HAP-1 (cell line): ENCODE measurements around the gene ADAMTS13.

Experiments
- DNase-seq, 2 experiments: peaks; one replicate each; pipeline ENCODE4 v3.0.0-alpha.2; 2016 to 2020; ENCODE audit warnings: low spot score in 2 of 2
- H3K27me3 ChIP-seq: fragments of 250-450 bp; sonication (Bioruptor Pico); 2 replicates; pipeline ENCODE4 v1.5.1; 2020; ENCODE audit warnings: low read depth, mild to moderate bottlenecking, moderate library complexity
- H3K36me3 ChIP-seq: fragments of 250-450 bp; sonication (Bioruptor Pico); replicated peaks from 2 replicates; pipeline ENCODE4 v1.5.1; 2020; ENCODE audit warnings: mild to moderate bottlenecking
- H3K4me1 ChIP-seq: fragments of 250-450 bp; sonication (Bioruptor Pico); 2 replicates; pipeline ENCODE4 v1.5.1; 2020; ENCODE audit warnings: mild to moderate bottlenecking
- H3K4me3 ChIP-seq: fragments of 250-450 bp; sonication (Bioruptor Pico); 2 replicates; pipeline ENCODE4 v1.5.1; 2020; ENCODE audit warnings: mild to moderate bottlenecking, moderate library complexity
- H3K9me3 ChIP-seq: fragments of 250-450 bp; sonication (Bioruptor Pico); 2 replicates; pipeline ENCODE4 v1.5.1; 2020; ENCODE audit warnings: mild to moderate bottlenecking, moderate library complexity
- in situ Hi-C: fragments of 300-500 bp; cut with MboI; formaldehyde crosslinking; loops from 3 replicates; pipeline ENCODE4 v1.14.3; 2020; ENCODE audit warnings: low sequenced_read_pairs, inconsistent platforms, mixed read lengths

The ADAMTS13 gene

DNA sequence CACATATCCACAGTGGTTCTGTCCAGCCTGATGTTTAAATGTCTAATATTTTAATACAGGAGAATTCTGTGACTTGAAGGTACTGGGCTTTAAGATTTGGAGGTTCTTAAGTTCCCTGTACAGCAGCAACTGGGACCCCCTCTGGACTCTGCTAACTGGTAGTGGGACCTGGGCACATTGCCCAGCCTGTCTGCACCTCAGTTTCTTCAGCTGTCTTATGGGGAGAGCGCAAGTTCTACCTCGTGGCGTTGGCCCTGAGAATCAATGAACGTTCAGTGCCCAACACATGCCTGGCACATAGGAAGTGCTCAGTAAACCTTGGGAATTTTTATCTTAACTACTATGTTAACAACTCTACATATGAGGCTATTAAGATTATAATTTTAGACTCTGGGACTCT lies 55.3 kb downstream of the ADAMTS13 start:
- Histone ChIP-seq H3K9me3 (no peaks in the 10 kb centered on the region), H3K36me3 (no peaks in the 10 kb centered on the region), H3K4me3 (no peak overlapping the region), H3K27me3 (no peaks in the 10 kb centered on the region), H3K4me1 (peaks cover 14% of the 10 kb centered on the region)
- no peak for DNase-seq
- in situ Hi-C loops = loop anchor here (25.0 kb wide), 1 partner anchor 440 kb away; the partner anchor contains the start of gene GTF3C5

DNA sequence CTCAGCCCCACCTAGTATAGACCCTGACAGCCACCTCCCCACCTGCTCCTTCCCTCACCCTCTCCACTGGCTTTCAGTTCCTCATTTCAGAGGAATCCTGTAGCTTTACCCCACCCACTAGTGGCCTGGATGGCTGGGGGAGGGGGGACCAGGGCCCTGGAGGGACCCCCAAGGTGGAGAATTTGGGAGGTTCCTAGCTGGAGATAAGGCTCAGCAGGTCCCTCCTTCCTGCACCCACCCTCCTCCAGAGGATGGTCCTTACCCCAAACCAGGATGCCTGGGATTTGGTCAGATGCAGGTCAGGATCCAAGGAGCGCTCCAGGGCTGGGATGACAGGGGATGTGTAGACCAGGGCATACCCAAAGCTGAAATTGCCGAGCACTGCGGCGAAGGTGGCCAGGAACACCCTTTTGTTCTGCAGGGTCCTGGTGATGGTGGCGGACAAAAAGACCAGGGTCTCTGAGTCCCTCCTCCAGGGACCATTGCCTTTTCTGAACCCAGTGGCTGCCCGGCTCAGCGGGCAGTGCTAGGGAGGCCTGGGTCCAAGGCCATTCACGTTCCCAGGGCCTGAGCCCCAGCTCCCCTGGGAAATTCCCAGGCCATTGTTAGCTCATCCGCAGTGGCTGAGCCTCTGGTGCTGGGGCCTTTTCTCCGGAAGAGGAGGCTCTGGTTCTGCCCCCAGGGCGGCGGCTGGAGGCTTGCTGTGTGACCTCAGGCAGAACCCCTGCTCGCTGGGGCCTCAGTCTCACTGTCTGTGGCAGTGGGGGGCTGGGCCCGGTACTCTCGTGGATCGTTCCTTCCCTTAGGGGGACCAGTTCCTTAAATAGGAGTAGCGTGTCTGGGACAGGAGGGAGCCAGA lies 56.1 kb downstream of the ADAMTS13 start:
- Histone ChIP-seq H3K9me3 (no peaks in the 10 kb centered on the region), H3K4me1 (peaks cover 14% of the 10 kb centered on the region), H3K27me3 (no peaks in the 10 kb centered on the region), H3K36me3 (no peaks in the 10 kb centered on the region), H3K4me3 (peak overlapping the region; percentile 56)
- peak; percentile 20 to 73 for DNase-seq
- in situ Hi-C loops = loop anchor here (25.0 kb wide), 1 partner anchor 441 kb away; the partner anchor contains the start of gene GTF3C5

DNA sequence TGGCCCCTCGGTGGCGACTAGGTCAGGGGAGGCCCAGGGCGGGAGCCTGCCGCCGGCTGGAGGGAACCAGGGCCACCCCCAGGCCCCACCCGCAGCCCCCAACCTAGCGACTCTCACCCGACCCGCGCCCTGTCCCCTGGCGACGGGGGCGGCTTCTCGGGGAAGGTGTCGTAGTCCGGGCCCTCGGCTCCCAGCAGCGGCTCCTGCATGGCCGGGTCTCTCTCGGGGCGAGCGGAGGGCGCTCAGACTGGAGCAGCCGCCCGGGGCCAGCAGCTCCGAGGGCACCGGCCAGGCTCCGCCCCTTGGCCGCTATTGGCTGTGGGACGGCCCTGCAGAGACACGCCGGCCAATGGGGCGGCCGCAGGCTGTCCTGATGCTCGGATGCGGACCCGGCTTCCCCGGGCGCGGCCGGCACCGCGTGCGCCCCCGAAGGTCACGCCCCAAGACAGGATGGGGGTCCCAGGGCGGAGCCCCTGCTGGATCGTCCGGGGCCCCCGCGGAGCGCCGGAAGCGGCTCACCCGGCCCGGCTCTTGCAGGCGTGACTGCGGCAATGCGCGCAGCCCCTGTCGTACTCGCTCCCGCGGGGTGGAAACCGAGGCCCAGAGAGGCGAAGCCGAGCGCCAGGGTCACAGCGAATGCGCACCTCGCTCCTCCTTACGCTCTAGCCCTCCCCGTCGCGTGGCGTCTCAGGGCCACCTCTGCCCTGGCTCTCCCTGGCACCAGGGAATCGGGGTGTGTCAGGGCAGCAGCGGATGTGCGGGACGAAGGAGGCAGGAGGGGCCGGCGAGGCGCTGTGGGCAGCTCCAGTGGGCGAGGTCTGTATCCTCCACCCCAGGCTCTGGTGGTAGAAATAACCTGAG lies 56.9 kb downstream of the ADAMTS13 start, which contains the start of gene SLC2A6:
SLC2A6 (minus strand) TSS at position 249 of the 861 bp plus-strand sequence; CDS start at position 209, 40 bp downstream.
- peaks cover 14% of the 10 kb centered on the region for H3K4me1 ChIP-seq
- H3K36me3 ChIP-seq = no peaks in the 10 kb centered on the region
- in situ Hi-C loops = loop anchor here (25.0 kb wide), 1 partner anchor 442 kb away; the partner anchor contains the start of gene GTF3C5
- peak; percentile 82 to 91 for DNase-seq
- H3K9me3 ChIP-seq = no peaks in the 10 kb centered on the region
- H3K27me3 ChIP-seq = no peaks in the 10 kb centered on the region
- peak within 1 kb of the TSS; percentile 56 for H3K4me3 ChIP-seq

DNA sequence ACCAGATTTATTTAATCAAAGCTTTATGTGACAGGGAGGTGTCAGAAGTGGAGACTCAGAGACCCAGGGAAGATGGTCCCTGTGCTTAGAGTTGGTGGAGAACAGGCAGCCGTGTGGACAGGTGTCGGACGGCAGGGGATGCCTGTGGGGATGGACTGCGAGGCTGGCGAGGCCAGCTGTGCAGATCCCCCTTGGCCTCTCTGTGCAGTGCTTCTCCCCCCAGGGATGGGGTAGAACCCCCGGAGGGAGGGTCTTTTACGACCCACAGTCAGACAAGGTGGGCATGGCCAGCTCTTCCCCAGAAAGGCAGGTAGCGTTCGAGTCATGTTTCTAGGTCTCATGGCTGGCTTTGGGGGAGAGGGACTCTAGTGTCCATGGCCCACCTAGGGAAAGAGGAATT lies 61.4 kb downstream of the ADAMTS13 start:
- Histone ChIP-seq H3K4me1 (peaks cover 8% of the 10 kb centered on the region), H3K36me3 (no peaks in the 10 kb centered on the region), H3K27me3 (no peaks in the 10 kb centered on the region), H3K9me3 (no peaks in the 10 kb centered on the region), H3K4me3 (no peak overlapping the region)
- in situ Hi-C loops = loop anchor here (10.0 to 25.0 kb wide), 2 partner anchors 139 to 446 kb away; partner anchors contain the start of genes GTF3C5, MED22 and RPL7A
- no peak for DNase-seq

DNA sequence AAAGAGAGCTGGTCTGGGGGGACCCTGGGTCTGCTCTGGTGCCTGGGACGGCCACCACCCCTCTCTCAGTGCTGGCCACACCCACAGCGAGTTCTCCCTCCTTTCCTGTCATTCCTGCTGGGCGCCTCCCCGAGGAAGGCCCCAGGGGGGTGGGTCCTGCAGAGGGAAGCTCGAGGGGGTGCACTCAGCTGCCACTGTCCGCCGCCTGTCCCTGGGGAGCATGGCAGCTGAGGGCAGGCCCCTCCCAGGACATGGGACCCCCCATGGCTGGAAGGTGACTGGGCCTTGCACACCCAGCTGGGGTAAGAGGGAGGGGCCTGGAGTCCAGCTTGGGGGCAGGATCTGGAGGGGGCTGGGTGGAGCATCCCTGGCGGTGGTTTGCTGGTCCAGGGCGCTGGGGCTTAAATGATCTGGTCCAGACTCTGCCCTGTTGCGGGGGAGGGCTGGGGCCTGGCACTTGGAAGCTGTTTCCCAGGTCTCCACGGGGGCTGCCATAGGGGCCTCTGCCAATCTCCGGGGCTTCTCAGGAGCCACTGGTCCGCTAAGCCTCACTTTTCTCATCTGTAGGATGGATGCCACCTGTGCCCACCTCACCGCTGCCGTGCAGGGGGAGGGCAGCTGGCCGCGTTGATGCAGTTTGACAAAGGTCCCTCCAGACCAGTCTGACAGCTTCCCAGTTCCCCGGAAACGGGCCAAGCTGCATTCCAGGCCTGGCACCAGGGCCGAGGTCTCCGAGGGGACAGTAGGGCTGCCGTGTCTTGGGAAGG lies 62.7 kb downstream of the ADAMTS13 start:
- DNase-seq = no peak
- Histone ChIP-seq H3K9me3 (no peaks in the 10 kb centered on the region), H3K4me1 (peaks cover 1% of the 10 kb centered on the region), H3K4me3 (no peak overlapping the region), H3K36me3 (no peaks in the 10 kb centered on the region), H3K27me3 (no peaks in the 10 kb centered on the region)
- in situ Hi-C loops = loop anchor here (5.0 to 25.0 kb wide), 3 partner anchors 140 to 448 kb away; partner anchors contain the start of genes GTF3C5, MED22 and RPL7A

DNA sequence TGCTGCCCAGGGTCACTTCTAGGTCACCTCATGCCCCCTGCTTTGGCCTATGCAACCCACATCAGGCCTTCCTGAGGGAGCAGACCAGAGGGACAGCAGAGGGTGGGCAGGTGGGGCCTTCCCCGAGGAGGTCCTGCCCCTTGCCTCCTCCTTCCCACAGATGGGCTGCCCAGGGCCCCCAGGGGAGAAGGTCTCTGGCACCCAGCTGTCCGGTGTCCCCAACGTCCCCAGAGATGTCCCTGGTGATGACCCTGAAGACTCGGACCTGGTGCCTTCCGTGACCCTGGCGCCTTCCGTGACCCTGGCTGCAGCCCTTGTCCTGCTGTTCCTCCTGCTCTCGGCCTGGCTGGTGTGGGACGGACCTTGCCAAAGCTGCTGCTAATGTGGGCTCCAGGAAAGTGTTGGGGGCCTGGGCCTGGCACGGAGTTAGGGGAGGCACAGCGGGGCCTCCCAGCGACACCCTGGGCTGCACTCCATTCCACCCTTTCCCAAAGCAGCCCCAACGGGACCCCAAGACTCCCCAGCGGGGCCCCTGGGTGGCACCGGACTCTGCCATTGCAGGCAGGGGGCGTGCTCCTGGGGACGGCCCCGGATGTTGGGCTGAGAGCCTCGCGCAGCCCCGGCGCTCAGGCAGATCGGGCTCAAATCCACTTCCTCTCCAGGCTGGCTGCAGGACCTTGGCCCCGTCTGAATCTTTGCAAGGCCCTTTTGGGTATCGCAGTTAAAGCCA lies 63.5 kb downstream of the ADAMTS13 start:
- H3K9me3 ChIP-seq = no peaks in the 10 kb centered on the region
- no peak for DNase-seq
- peaks cover 3% of the 10 kb centered on the region; the same call in 1 of the 2 replicates for H3K27me3 ChIP-seq
- in situ Hi-C loops = loop anchor here (5.0 to 25.0 kb wide), 3 partner anchors 141 to 448 kb away; partner anchors contain the start of genes GTF3C5, MED22 and RPL7A
- H3K4me3 ChIP-seq = no peak overlapping the region
- no peaks in the 10 kb centered on the region for H3K36me3 ChIP-seq
- H3K4me1 ChIP-seq = no peaks in the 10 kb centered on the region

DNA sequence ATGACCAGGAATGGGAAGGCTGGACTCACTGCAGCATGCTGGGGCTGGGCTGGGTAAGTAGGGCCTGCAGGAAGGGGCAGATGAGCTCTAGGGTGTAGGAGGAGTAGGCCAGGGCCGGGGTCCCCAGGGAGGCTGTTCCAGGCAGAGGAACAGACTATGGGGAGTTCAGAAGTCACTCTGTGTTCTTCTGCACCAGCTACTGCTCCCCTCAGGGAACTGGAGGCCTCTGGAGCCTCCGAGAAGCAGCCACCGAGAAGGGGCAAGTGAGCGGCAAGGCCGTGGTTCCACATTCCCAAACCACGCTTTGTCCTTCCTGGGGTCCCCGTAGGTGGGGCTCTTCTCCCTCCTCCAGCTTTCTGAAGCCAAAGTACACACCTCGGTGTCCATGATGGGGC lies 65.2 kb downstream of the ADAMTS13 start:
- Histone ChIP-seq H3K4me3 (no peak overlapping the region), H3K36me3 (no peaks in the 10 kb centered on the region), H3K4me1 (no peaks in the 10 kb centered on the region), H3K27me3 (peaks cover 3% of the 10 kb centered on the region; the same call in 1 of the 2 replicates), H3K9me3 (no peaks in the 10 kb centered on the region)
- no peak for DNase-seq
- in situ Hi-C loops = loop anchor here (5.0 to 25.0 kb wide), 3 partner anchors 143 to 450 kb away; partner anchors contain the start of genes GTF3C5, MED22 and RPL7A

DNA sequence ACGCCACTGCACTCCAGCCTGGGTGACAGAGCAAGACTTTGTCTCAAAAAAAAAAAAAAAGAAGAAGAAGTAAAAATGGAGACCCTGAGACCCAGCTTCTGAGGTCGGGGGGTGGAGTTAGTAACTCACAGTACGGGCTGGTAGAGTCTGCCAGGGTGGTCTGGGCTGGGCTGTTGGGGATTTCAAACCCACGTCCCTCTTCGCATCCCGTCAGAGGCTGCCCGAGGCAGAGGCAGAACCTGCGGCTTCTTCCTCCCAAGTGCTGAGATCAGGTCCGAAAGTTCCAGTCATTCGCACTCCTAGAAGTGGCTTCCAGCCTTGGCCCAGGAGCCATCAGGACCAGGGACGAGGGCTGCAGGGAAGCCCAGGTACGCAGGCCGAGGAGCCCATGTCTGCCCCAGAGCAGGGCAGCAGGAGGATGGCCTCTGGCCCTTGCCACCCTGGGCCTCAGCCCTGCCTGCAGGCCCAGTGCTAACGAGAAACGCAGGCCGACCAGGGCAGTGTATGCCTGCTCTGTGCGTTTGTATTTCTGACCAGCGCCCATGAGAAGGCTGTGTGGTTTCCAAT lies 66.6 kb downstream of the ADAMTS13 start:
- no peaks in the 10 kb centered on the region for H3K9me3 ChIP-seq
- H3K27me3 ChIP-seq = peaks cover 3% of the 10 kb centered on the region; the same call in 1 of the 2 replicates
- no peaks in the 10 kb centered on the region for H3K4me1 ChIP-seq
- in situ Hi-C loops = loop anchor here (5.0 to 25.0 kb wide), 3 partner anchors 144 to 451 kb away; partner anchors contain the start of genes GTF3C5, MED22 and RPL7A
- no peak for DNase-seq
- no peaks in the 10 kb centered on the region for H3K36me3 ChIP-seq
- H3K4me3 ChIP-seq = no peak overlapping the region

DNA sequence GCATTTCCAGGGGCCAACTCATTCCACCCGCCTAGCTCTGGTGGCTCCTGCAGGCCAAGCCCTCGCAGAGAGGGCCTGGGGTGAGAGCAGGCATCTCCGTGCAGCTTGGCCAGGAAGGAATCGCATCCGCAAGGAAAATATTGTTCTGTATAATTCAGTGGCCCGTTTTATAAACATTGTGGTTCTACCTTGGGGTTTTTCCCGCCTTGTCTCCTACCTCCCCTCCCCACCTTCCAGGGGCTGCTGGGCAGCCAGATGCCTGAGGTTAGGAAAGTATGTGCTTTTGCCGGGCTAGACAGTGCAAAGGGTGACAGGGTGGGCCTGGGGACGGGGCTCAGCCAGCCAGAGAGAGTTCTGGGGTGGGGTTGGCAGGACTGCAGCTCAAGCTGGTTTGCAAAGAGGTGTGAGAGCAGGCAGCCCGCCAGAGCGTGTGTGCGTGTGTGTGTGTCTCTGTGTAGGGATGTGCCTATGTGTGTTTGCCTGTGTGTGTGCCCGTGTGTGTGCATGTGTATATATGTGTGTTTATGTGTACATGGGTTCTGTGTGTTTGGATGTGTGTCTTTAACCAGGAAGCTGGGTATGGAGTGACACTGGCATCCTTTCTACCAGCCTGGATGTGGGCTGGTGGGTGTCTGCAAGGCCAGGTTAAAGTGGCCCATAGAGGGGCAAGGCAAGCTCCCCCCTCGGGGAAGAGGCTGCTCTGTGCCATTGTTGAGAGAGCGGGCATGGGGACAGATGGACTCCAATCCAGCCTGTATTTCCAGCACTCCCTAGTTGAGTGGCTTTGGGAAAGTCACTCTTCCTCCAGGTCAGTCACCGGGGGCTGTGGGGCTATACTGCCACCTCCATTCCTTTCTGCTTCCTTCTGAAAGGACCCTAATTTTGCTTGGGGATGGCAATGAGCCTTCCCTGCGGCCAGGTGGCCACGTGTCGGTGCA lies 67.4 kb downstream of the ADAMTS13 start:
- Histone ChIP-seq H3K4me3 (no peak overlapping the region), H3K36me3 (no peaks in the 10 kb centered on the region), H3K9me3 (no peaks in the 10 kb centered on the region), H3K4me1 (no peaks in the 10 kb centered on the region), H3K27me3 (peaks cover 3% of the 10 kb centered on the region; the same call in 1 of the 2 replicates)
- no peak for DNase-seq
- in situ Hi-C loops = loop anchor here (5.0 to 25.0 kb wide), 3 partner anchors 145 to 452 kb away; partner anchors contain the start of genes GTF3C5, MED22 and RPL7A

DNA sequence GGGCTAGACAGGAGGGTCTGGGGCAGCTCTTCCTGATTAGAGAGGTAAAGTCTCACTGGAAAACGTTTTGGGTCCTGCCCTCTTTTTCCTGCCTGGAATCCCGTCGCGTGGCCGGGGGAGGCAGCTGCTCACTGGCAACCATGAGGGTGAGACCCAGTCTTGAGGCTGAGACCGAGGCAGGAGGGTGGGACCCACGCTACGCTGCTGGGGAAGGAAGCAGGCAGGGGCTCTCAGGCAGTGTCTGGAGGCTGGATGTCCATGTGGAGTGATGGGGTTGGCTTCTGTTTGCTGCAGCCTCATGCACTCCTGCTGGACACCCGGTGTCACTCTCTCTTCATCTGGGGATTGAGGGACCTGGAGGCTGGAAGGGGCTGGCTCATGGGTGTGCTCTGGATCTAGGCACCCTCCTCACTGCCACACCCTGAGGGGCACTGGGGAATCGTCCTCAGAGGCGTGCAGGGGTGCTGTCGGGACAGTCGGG lies 68.1 kb downstream of the ADAMTS13 start:
- in situ Hi-C loops = loop anchor here (25.0 kb wide), 1 partner anchor 453 kb away; the partner anchor contains the start of gene GTF3C5
- H3K4me1 ChIP-seq = no peaks in the 10 kb centered on the region
- no peak overlapping the region for H3K4me3 ChIP-seq
- peaks cover 3% of the 10 kb centered on the region; the same call in 1 of the 2 replicates for H3K27me3 ChIP-seq
- DNase-seq = no peak
- H3K9me3 ChIP-seq = no peaks in the 10 kb centered on the region
- H3K36me3 ChIP-seq = no peaks in the 10 kb centered on the region
